Upper lobe of left lung (tissue), 6 donors: ENCODE data around the gene ZNF641. TPM values are rescaled to one million over a fixed set of nuclear protein-coding genes. Genes with fewer than 3 reads are reported as not detected.

Experiments used
- ATAC-seq, 2 donors: fragments of 200-7000 bp; cut with Tn5 transposase; one replicate each; pipeline ENCODE4 v1.9.1; 2022; ENCODE audit warnings: mild to moderate bottlenecking in 2 of 2, moderate library complexity in 2 of 2; ENCODE audit not compliant: low FRiP score in 2 of 2
- DNase-seq, 2 donors: peaks; one replicate each; pipeline ENCODE4 v3.0.0-alpha.2; 2019 to 2020
- H3K27ac ChIP-seq, 4 donors: fragments of 200-600 bp; sonication (generic); one replicate each; pipeline ENCODE4 v1.5.1; 2016 to 2019
- H3K27me3 ChIP-seq, 4 donors: fragments of 200-600 bp; sonication (generic); one replicate each; pipeline ENCODE4 v1.5.1; 2017 to 2019
- H3K36me3 ChIP-seq, 4 donors: fragments of 200-600 bp; sonication (generic); one replicate each; pipeline ENCODE4 v1.5.1; 2016 to 2019
- H3K4me1 ChIP-seq, 4 donors: fragments of 200-600 bp; sonication (generic); one replicate each; pipeline ENCODE4 v1.5.1; 2018 to 2019
- H3K4me3 ChIP-seq, 4 donors: fragments of 200-600 bp; sonication (generic); one replicate each; pipeline ENCODE4 v1.5.1; 2017 to 2019; ENCODE audit warnings: mild to moderate bottlenecking in 2 of 4, moderate library complexity in 1 of 4
- H3K9me3 ChIP-seq, 4 donors: fragments of 200-600 bp; sonication (generic); one replicate each; pipeline ENCODE4 v1.5.1; 2018 to 2019
- EP300 ChIP-seq, 4 donors: sonication (generic); formaldehyde crosslinking; IDR thresholded peaks; one replicate each; pipeline ENCODE4 v1.5.1; 2017; ENCODE audit warnings: antibody characterized with exemption in 4 of 4, control low read depth in 2 of 4
- POLR2A ChIP-seq, 4 donors: fragments of 450-650 bp; IDR thresholded peaks; one replicate each; pipeline ENCODE4 v1.5.1; 2016 to 2017; ENCODE audit warnings: antibody characterized with exemption in 4 of 4, mild to moderate bottlenecking in 2 of 4
- POLR2AphosphoS5 ChIP-seq, 2 donors: sonication (generic); formaldehyde crosslinking; IDR thresholded peaks; one replicate each; pipeline ENCODE4 v1.5.1; 2017; ENCODE audit warnings: antibody characterized with exemption in 2 of 2
- WGBS, 2 donors: methylation state at CpG; one replicate each; pipeline ENCODE4 v1.1.5; 2017 to 2018; 5-methylcytosine and 5-hydroxymethylcytosine counted together
- total RNA-seq, 6 donors: library from RNA; depleted of rRNA in 4 of 6; stranded (reverse); fragments of >200 nt in 4 of 6; gene quantifications; one replicate each; pipeline versions ENCODE4 v1.1.0 to v1.2.1, GENCODE V29; 2016 to 2021
- TF ChIP-seq, protein P1 (sequence below), 6 experiments: fragments of 450-650 bp in 4 of 6; fragments of 200-600 bp in 2 of 6; sonication (generic) in 2 of 6; IDR thresholded peaks; one replicate each; pipeline ENCODE4 v1.5.1; 2016 to 2019; ENCODE audit warnings: antibody characterized with exemption in 6 of 6
- donor health status: DM: no; HTN: no; CAD: no; lungs with moderate emphysema.
- donor health status: DM: no; HTN: yes; CAD: no; lungs with severe emphysema.

Gene ZNF641
- total RNA-seq, 6 donors from 2014 or later, result 16.8 to 60.8 (median 24.6) TPM

- TF ChIP-seq POLR2A (IDR thresholded peaks at IDR 0.05) (no peak), EP300 (IDR thresholded peaks at IDR 0.05) (no peak)
- TF ChIP-seq, protein P1, sequence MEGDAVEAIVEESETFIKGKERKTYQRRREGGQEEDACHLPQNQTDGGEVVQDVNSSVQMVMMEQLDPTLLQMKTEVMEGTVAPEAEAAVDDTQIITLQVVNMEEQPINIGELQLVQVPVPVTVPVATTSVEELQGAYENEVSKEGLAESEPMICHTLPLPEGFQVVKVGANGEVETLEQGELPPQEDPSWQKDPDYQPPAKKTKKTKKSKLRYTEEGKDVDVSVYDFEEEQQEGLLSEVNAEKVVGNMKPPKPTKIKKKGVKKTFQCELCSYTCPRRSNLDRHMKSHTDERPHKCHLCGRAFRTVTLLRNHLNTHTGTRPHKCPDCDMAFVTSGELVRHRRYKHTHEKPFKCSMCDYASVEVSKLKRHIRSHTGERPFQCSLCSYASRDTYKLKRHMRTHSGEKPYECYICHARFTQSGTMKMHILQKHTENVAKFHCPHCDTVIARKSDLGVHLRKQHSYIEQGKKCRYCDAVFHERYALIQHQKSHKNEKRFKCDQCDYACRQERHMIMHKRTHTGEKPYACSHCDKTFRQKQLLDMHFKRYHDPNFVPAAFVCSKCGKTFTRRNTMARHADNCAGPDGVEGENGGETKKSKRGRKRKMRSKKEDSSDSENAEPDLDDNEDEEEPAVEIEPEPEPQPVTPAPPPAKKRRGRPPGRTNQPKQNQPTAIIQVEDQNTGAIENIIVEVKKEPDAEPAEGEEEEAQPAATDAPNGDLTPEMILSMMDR (IDR thresholded peaks at IDR 0.05), result no peak
- Histone ChIP-seq H3K4me1 (peaks cover 0 to 3% (median 0%) of the 10 kb centered on the region in 4 donors), H3K9me3 (no peaks in the 10 kb centered on the region), H3K4me3 (no peak overlapping the region), H3K36me3 (no peaks in the 10 kb centered on the region), H3K27ac (no peak overlapping the region), H3K27me3 (no peaks in the 10 kb centered on the region)
- WGBS, 2 donors, result 74 to 75% methylated on average over 1 of the region's 1 CpG
- DNase-seq (no peak), ATAC-seq (peak in 1 of 2 donors; percentile 73)
Observed at GRCh38 chr12:48388460-48388859, 37.7 kb upstream of the ZNF641 start.

DNA sequence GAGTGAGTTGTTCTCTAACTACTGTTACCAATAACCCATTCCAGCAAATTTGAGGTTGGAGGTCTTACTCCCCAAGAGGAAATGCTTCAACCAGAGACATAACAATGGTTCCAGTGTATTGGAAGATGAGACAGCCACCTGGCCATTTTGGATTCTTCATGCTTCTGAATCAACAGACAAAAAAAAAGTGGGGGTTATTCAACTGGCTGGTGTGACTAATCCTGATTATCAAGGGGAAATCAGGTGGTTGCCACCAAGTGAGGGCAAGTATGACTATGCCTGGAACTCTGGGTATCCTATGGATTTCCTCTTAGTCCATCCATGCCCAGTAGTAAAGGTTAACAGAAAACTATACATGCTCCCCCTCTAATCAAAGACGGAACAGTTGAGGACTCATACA, 29.9 kb upstream of the ZNF641 start:
- ATAC-seq, result no peak
- Histone ChIP-seq H3K9me3 (no peaks in the 10 kb centered on the region), H3K27me3 (no peaks in the 10 kb centered on the region), H3K4me3 (no peak overlapping the region), H3K27ac (no peak overlapping the region), H3K36me3 (no peaks in the 10 kb centered on the region), H3K4me1 (no peaks in the 10 kb centered on the region)
- 83 to 95% methylated on average over 1 of the region's 1 CpG for WGBS, 2 donors
- TF ChIP-seq POLR2AphosphoS5 (IDR thresholded peaks at IDR 0.05) (no peak), EP300 (IDR thresholded peaks at IDR 0.05) (no peak), POLR2A (IDR thresholded peaks at IDR 0.05) (no peak)
- TF ChIP-seq, protein P1 (IDR thresholded peaks at IDR 0.05), result no peak
- DNase-seq, result no peak

DNA sequence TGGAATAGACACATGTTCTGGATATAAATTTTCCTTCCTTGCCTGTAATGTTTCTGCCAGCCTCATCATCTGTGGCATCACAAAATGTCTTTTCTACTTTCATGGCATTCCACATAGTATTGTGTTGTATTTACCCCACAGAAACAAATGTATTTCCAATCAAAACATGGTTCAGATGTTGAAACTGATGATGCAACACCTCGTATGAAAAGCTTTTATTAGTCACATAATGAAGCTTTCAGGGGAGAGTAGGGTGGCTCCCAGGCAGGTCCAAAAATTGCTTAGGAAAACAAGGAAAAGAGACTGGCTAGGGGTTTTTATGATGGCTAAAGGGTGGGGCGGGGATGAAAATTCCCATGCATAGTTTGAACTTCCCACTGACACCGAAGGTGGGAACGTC, 29.1 kb upstream of the ZNF641 start:
- H3K9me3 ChIP-seq, result no peaks in the 10 kb centered on the region
- H3K36me3 ChIP-seq, result no peaks in the 10 kb centered on the region
- 70 to 72% methylated on average over 4 of the region's 4 CpGs for WGBS, 2 donors
- TF ChIP-seq EP300 (IDR thresholded peaks at IDR 0.05), result no peak
- no peak for TF ChIP-seq POLR2AphosphoS5 (IDR thresholded peaks at IDR 0.05)
- no peak for TF ChIP-seq POLR2A (IDR thresholded peaks at IDR 0.05)
- TF ChIP-seq, protein P1 (IDR thresholded peaks at IDR 0.05), result no peak
- ATAC-seq (no peak), DNase-seq (no peak)
- no peaks in the 10 kb centered on the region for H3K4me1 ChIP-seq
- H3K27ac ChIP-seq, result no peak overlapping the region
- H3K4me3 ChIP-seq, result no peak overlapping the region
- H3K27me3 ChIP-seq, result no peaks in the 10 kb centered on the region

DNA sequence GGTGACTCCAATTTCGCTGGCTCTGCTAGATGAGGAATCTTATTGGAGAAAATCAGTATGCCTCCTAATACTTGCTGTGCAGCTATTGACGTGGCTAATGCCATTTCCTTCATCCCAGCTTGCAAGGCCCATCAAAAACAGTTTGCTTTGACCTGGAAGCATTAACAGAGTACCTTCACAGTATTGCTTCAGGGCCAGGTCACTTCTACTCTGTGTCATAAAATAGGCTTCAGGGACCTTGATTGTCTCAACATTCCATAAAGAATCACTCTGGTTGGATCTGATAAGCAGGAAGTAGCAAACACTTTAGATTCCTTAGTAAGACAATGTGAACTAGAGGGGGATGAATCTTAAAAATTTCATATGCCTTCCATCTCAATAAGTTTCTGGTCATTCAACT, 26.9 kb upstream of the ZNF641 start:
- ATAC-seq (no peak), DNase-seq (no peak)
- WGBS, 2 donors, result 75 to 89% methylated on average over 2 of the region's 2 CpGs
- TF ChIP-seq POLR2AphosphoS5 (IDR thresholded peaks at IDR 0.05) (no peak), POLR2A (IDR thresholded peaks at IDR 0.05) (no peak), EP300 (IDR thresholded peaks at IDR 0.05) (no peak)
- TF ChIP-seq, protein P1 (IDR thresholded peaks at IDR 0.05), result no peak
- no peaks in the 10 kb centered on the region for H3K27me3 ChIP-seq
- no peak overlapping the region for H3K27ac ChIP-seq
- H3K4me1 ChIP-seq, result no peaks in the 10 kb centered on the region
- H3K9me3 ChIP-seq, result no peaks in the 10 kb centered on the region
- no peaks in the 10 kb centered on the region for H3K36me3 ChIP-seq
- H3K4me3 ChIP-seq, result no peak overlapping the region

GRCh38 chr12:48374164-48374563, 23.4 kb upstream of the ZNF641 start:
- Histone ChIP-seq H3K4me1 (no peaks in the 10 kb centered on the region), H3K36me3 (no peaks in the 10 kb centered on the region), H3K9me3 (no peaks in the 10 kb centered on the region), H3K4me3 (no peak overlapping the region), H3K27me3 (no peaks in the 10 kb centered on the region), H3K27ac (no peak overlapping the region)
- ATAC-seq (no peak), DNase-seq (no peak)
- TF ChIP-seq, protein P1 (IDR thresholded peaks at IDR 0.05), result no peak
- TF ChIP-seq POLR2AphosphoS5 (IDR thresholded peaks at IDR 0.05) (no peak), POLR2A (IDR thresholded peaks at IDR 0.05) (no peak), EP300 (IDR thresholded peaks at IDR 0.05) (no peak)
